Keratinocyte (primary cell): ENCODE data around the gene TMEM225B. TPM values are rescaled to one million over a fixed set of nuclear protein-coding genes. Genes with fewer than 3 reads are reported as not detected.
"Not testable (repeated sequence)": the region's sequence is repeated elsewhere in the genome, so short reads cannot be mapped to it uniquely, and the experiment has no call there.

ENCODE experiments used
- DNase-seq: peaks from one replicate; pipeline ENCODE4 v3.0.0-alpha.2; 2011; ENCODE audit warnings: low read depth, missing footprints, low spot score
- FAIRE-seq: peaks from 2 replicates; lab custom pipeline; 2011; peaks lifted over from hg19 to GRCh38; lab: Jason Lieb, UNC
- H2AFZ ChIP-seq: 2 replicates; pipeline ENCODE4 v1.6.0; 2012; ENCODE audit warnings: low read length, control low read depth, inconsistent platforms; ENCODE audit not compliant: control insufficient read depth
- H3K27ac ChIP-seq: 2 replicates; pipeline ENCODE4 v1.5.1; 2011; ENCODE audit warnings: low read length; ENCODE audit not compliant: control insufficient read depth, insufficient read depth
- H3K27me3 ChIP-seq: 3 replicates; pipeline ENCODE4 v1.6.0; 2011; ENCODE audit warnings: low read length; ENCODE audit not compliant: control insufficient read depth, insufficient read depth; ENCODE audit errors: extremely low read depth
- H3K36me3 ChIP-seq, 2 experiments: 2 replicates in 1 of 2; 3 replicates in 1 of 2; pipeline ENCODE4 v1.5.1; 2011; ENCODE audit warnings: low read length in 2 of 2, mild to moderate bottlenecking in 1 of 2; ENCODE audit not compliant: control insufficient read depth in 2 of 2, insufficient read depth in 2 of 2; ENCODE audit errors: extremely low read depth in 1 of 2
- H3K4me1 ChIP-seq: 3 replicates; pipeline ENCODE4 v1.5.1; 2011; ENCODE audit warnings: low read length; ENCODE audit not compliant: control insufficient read depth, insufficient read depth; ENCODE audit errors: extremely low read depth
- H3K4me2 ChIP-seq: 3 replicates; pipeline ENCODE4 v1.6.0; 2011; ENCODE audit warnings: low read depth, low read length; ENCODE audit not compliant: control insufficient read depth, insufficient read depth; ENCODE audit errors: extremely low read depth
- H3K4me3 ChIP-seq, 3 experiments: fragments of 200-600 bp in 1 of 3; sonication (generic) in 1 of 3; 2 replicates in 2 of 3; 3 replicates in 1 of 3; pipeline ENCODE4 v1.5.1; 2011 to 2016; ENCODE audit warnings: low read length in 3 of 3, mild to moderate bottlenecking in 3 of 3, control low read depth in 2 of 3, inconsistent platforms in 1 of 3, low read depth in 1 of 3, mixed read lengths in 1 of 3, mixed run types in 1 of 3, moderate library complexity in 1 of 3; ENCODE audit not compliant: control insufficient read depth in 2 of 3, insufficient read depth in 2 of 3; ENCODE audit errors: extremely low read depth in 1 of 3
- H3K79me2 ChIP-seq: 2 replicates; pipeline ENCODE4 v1.6.0; 2012; ENCODE audit warnings: low read length; ENCODE audit not compliant: control insufficient read depth, insufficient read depth
- H3K9ac ChIP-seq: 3 replicates; pipeline ENCODE4 v1.6.0; 2011; ENCODE audit warnings: low read length; ENCODE audit not compliant: control insufficient read depth, insufficient read depth; ENCODE audit errors: extremely low read depth
- H3K9me1 ChIP-seq: 3 replicates; pipeline ENCODE4 v1.6.0; 2011; ENCODE audit warnings: low read length; ENCODE audit not compliant: control insufficient read depth, insufficient read depth; ENCODE audit errors: extremely low read depth
- H3K9me3 ChIP-seq: 2 replicates; pipeline ENCODE4 v1.5.1; 2012; ENCODE audit warnings: low read depth, low read length; ENCODE audit not compliant: control insufficient read depth
- H4K20me1 ChIP-seq: 3 replicates; pipeline ENCODE4 v1.6.0; 2011; ENCODE audit warnings: low read length; ENCODE audit not compliant: control insufficient read depth, insufficient read depth; ENCODE audit errors: extremely low read depth
- CTCF ChIP-seq, 3 experiments: IDR thresholded peaks in 1 of 3; conservative IDR thresholded peaks in 1 of 3; optimal IDR thresholded peaks in 1 of 3; 2 replicates in 2 of 3; 3 replicates in 1 of 3; pipeline versions ENCODE3 to v1.5.1; 2011; ENCODE audit warnings: low read length in 3 of 3, mild to moderate bottlenecking in 3 of 3, moderate library complexity in 2 of 3, control low read depth in 1 of 3, inconsistent platforms in 1 of 3; ENCODE audit not compliant: insufficient read depth in 2 of 3; ENCODE audit errors: extremely low read depth in 1 of 3
- EZH2 ChIP-seq: IDR thresholded peaks from one replicate; pipeline ENCODE4 v1.6.1; 2012; ENCODE audit warnings: inconsistent platforms, mild to moderate bottlenecking, low read length, moderate library complexity
- dilution Hi-C: fragments of 300-500 bp; cut with MboI; formaldehyde crosslinking; loops from one replicate; pipeline ENCODE4 v1.7.0; 2020; ENCODE audit warnings: low sequenced_read_pairs; ENCODE audit not compliant: extremely low pct_ligation_motif_present
- polyA plus RNA-seq, 5 experiments: library from polyadenylated mRNA; depleted of rRNA in 3 of 5; stranded (reverse) in 3 of 5; stranded (forward) in 1 of 5; unstranded in 1 of 5; fragments of >200 nt; gene quantifications; 1 replicate in 1 of 5; 2 replicates in 3 of 5; 3 replicates in 1 of 5; pipeline versions ENCODE4 v1.2.1 to v1.2.3, GENCODE V29; 2011 to 2012; ENCODE audit warnings: missing spikeins in 2 of 5, low read depth in 1 of 5, low replicate concordance in 1 of 5

TMEM225B gene
- polyA plus RNA-seq, 1 donor (not counting 4 experiments of a cell fraction or from before 2014, with no cell fraction given), result 0.18 TPM

DNA sequence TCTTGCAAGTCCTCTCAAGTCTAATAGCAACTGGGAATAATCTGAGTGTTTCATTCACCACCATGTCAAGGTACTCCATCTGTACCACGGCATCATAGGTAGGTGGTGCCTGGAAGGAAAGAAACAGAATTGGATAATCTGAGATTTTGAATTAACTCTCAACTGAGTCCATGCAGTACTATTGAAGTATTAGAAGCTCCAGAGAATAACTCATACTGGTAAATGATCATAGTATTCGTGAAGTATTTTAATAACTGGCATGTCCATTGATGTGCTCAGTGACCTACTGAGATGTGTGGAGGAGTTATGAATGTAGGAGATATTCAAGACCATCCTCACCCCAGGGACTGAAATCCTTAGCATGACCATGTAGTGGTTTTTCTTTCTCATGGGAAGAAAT lies 54.6 kb downstream of the TMEM225B start:
- H4K20me1 ChIP-seq, result no peaks in the 10 kb centered on the region
- H3K4me2 ChIP-seq, result no peak overlapping the region
- DNase-seq, result no peak
- no peak for FAIRE-seq
- H3K36me3 ChIP-seq, result peaks cover 0 to 3% of the 10 kb centered on the region in 2 experiments
- no peaks in the 10 kb centered on the region for H3K9me1 ChIP-seq
- H3K4me3 ChIP-seq, result no peak overlapping the region
- H3K79me2 ChIP-seq, result no peaks in the 10 kb centered on the region
- no peaks in the 10 kb centered on the region for H3K27me3 ChIP-seq
- no peak overlapping the region for H3K9ac ChIP-seq
- TF ChIP-seq CTCF (optimal IDR thresholded peaks at IDR 0.05 in 1 of 3, IDR thresholded peaks at IDR 0.05 in 1 of 3, conservative IDR thresholded peaks at IDR 0.05 in 1 of 3; ENCODE audit: extremely low read depth in 1 of 3, insufficient read depth in 2 of 3, low read length in 3 of 3) (no peak), EZH2 (no peak)
- dilution Hi-C loops, result no loop called here
- no peaks in the 10 kb centered on the region for H3K9me3 ChIP-seq
- no peaks in the 10 kb centered on the region for H3K4me1 ChIP-seq
- H3K27ac ChIP-seq, result no peak overlapping the region
- H2AFZ ChIP-seq, result no peak overlapping the region

GRCh38 chr7:99653269-99653668 lies 55.2 kb downstream of the TMEM225B start:
- H3K9ac ChIP-seq, H3K9me3 ChIP-seq, H3K27ac ChIP-seq, H3K27me3 ChIP-seq, H3K4me1 ChIP-seq, H2AFZ ChIP-seq, H3K79me2 ChIP-seq, DNase-seq, H3K36me3 ChIP-seq, H3K9me1 ChIP-seq, H3K4me2 ChIP-seq, FAIRE-seq, H3K4me3 ChIP-seq, dilution Hi-C loops, H4K20me1 ChIP-seq: not testable (repeated sequence)

DNA sequence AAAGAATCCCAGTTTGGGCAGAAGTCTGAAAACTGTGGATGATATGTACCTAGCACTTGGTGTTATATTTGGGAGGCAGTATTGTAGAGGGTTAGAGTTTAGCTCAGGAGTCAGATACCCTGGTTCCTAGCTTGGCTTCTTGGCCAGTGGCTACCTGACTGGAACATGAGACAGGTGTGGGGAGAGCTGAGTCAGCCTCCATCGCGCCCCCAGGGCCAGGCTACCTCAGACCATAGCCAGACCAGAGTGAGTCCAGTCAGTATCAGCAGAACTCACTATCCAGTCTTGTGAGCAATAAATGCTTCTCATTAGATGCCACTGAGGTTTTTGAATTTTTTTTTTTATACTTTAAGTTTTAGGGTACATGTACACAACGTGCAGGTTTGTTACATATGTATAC lies 55.7 kb downstream of the TMEM225B start:
- no peaks in the 10 kb centered on the region for H3K27me3 ChIP-seq
- no peaks in the 10 kb centered on the region for H4K20me1 ChIP-seq
- no peaks in the 10 kb centered on the region for H3K9me3 ChIP-seq
- no peak for DNase-seq
- peaks cover 0 to 3% of the 10 kb centered on the region in 2 experiments for H3K36me3 ChIP-seq
- dilution Hi-C loops, result no loop called here
- no peaks in the 10 kb centered on the region for H3K4me1 ChIP-seq
- no peak overlapping the region for H3K4me2 ChIP-seq
- no peak for TF ChIP-seq EZH2
- TF ChIP-seq CTCF (optimal IDR thresholded peaks at IDR 0.05 in 1 of 3, IDR thresholded peaks at IDR 0.05 in 1 of 3, conservative IDR thresholded peaks at IDR 0.05 in 1 of 3; ENCODE audit: extremely low read depth in 1 of 3, insufficient read depth in 2 of 3, low read length in 3 of 3), result no peak
- H2AFZ ChIP-seq, result no peak overlapping the region
- no peak overlapping the region for H3K27ac ChIP-seq
- no peaks in the 10 kb centered on the region for H3K9me1 ChIP-seq
- H3K4me3 ChIP-seq, result no peak overlapping the region
- no peak for FAIRE-seq
- H3K79me2 ChIP-seq, result no peaks in the 10 kb centered on the region
- H3K9ac ChIP-seq, result no peak overlapping the region

DNA sequence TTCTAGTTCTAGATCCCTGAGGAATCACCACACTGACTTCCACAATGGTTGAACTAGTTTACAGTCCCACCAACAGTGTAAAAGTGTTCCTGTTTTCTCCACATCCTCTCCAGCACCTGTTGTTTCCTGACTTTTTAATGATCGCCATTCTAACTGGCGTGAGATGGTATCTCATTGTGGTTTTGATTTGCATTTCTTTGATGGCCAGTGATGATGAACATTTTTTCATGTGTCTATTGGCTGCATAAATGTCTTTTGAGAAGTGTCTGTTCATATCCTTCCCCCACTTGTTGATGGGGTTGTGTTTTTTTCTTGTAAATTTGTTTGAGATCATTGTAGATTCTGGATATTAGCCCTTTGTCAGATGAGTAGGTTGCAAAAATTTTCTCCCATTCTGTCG lies 56.6 kb downstream of the TMEM225B start:
- H3K36me3 ChIP-seq, H3K9me1 ChIP-seq, H4K20me1 ChIP-seq, dilution Hi-C loops, H3K27ac ChIP-seq, H3K9ac ChIP-seq, H3K9me3 ChIP-seq, H3K79me2 ChIP-seq, H3K27me3 ChIP-seq, H3K4me3 ChIP-seq, DNase-seq, H2AFZ ChIP-seq, H3K4me2 ChIP-seq, H3K4me1 ChIP-seq, FAIRE-seq: not testable (repeated sequence)
